ENCODE data around the gene B4GALT6. TPM values are rescaled to one million over a fixed set of nuclear protein-coding genes. Genes with fewer than 3 reads are reported as not detected.

The B4GALT6 gene
- total and polyA plus RNA-seq, 10 of the 15 experiments (the other 5 are each of a cell fraction or from before 2014, with no cell fraction given), result 11.9 to 47.4 (median 18.0) TPM

DNA sequence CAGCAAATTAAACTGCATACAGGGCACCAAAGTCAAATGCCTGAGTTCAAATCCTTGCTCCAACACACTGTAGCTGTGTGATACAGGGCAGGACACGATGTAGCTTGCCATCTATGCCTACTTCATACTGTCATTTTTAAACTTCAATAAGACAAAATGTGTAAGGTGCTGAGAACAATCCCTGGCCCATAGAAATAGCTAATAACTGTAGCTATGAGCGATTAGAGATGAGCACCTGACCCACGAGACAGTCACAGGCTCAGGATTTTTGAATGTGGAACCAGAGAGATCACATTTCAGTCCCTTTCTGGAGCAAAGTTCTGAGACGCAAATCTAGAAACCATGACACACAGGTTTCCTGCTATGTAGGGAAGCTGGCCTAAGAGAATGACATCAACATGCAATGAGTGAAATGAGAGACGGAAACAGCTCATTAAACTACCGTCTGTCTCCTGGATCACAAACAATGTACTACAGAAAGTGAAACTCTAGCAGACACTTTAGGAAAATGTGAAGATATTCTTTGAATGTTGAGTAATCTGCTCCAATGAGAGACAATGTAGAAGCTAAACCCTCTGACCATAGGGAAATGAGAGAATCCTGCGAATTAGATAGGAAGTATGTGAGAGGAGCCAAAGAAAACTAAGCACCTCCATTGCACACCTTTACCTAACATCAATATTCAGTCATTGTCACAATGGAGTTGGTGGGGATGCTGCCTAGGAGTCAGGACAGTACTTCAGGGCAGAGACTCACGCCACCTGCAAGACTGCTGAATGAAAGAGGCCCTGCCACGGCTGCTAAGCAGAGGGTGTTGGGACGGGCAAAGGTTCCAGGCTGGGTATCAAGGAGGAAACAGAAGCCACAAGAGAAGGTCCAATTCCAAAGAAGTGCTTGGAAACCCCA, 25.5 kb downstream of the B4GALT6 start (continued):
- TF ChIP-seq ZBTB11 (CRISPR knock-in tag; IDR thresholded peaks at IDR 0.05) (no peak), ELK1 (IDR thresholded peaks at IDR 0.05; ENCODE audit: low read depth, low read length) (no peak), PML (IDR thresholded peaks at IDR 0.05; ENCODE audit: low read length) (peak; percentile 68; the same call in 1 of the 2 replicates), NFYA (IDR thresholded peaks at IDR 0.05; ENCODE audit: borderline replicate concordance, low read depth, low read length) (no peak), SIX5 (IDR thresholded peaks at IDR 0.05; ENCODE audit: low read depth, low read length, severe bottlenecking) (no peak), SIN3A (IDR thresholded peaks at IDR 0.05; ENCODE audit: low read depth, low read length) (no peak), NFYB (IDR thresholded peaks at IDR 0.05; ENCODE audit: insufficient read depth, low read depth, low read length) (no peak), BMI1 (IDR thresholded peaks at IDR 0.05; ENCODE audit: borderline replicate concordance) (no peak), NBN (IDR thresholded peaks at IDR 0.05) (no peak), EED (IDR thresholded peaks at IDR 0.05; ENCODE audit: low read depth) (peak; percentile 77), CHD1 (IDR thresholded peaks at IDR 0.05; ENCODE audit: low read depth, low read length) (no peak), MYB (IDR thresholded peaks at IDR 0.05; ENCODE audit: borderline replicate concordance, low read depth, low read length) (no peak), PAX8 (IDR thresholded peaks at IDR 0.05) (no peak)
- TF ChIP-seq, protein P1, sequence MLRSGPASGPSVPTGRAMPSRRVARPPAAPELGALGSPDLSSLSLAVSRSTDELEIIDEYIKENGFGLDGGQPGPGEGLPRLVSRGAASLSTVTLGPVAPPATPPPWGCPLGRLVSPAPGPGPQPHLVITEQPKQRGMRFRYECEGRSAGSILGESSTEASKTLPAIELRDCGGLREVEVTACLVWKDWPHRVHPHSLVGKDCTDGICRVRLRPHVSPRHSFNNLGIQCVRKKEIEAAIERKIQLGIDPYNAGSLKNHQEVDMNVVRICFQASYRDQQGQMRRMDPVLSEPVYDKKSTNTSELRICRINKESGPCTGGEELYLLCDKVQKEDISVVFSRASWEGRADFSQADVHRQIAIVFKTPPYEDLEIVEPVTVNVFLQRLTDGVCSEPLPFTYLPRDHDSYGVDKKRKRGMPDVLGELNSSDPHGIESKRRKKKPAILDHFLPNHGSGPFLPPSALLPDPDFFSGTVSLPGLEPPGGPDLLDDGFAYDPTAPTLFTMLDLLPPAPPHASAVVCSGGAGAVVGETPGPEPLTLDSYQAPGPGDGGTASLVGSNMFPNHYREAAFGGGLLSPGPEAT (IDR thresholded peaks at IDR 0.05; ENCODE audit: low read depth), result no peak
- TF ChIP-seq, protein P2, sequence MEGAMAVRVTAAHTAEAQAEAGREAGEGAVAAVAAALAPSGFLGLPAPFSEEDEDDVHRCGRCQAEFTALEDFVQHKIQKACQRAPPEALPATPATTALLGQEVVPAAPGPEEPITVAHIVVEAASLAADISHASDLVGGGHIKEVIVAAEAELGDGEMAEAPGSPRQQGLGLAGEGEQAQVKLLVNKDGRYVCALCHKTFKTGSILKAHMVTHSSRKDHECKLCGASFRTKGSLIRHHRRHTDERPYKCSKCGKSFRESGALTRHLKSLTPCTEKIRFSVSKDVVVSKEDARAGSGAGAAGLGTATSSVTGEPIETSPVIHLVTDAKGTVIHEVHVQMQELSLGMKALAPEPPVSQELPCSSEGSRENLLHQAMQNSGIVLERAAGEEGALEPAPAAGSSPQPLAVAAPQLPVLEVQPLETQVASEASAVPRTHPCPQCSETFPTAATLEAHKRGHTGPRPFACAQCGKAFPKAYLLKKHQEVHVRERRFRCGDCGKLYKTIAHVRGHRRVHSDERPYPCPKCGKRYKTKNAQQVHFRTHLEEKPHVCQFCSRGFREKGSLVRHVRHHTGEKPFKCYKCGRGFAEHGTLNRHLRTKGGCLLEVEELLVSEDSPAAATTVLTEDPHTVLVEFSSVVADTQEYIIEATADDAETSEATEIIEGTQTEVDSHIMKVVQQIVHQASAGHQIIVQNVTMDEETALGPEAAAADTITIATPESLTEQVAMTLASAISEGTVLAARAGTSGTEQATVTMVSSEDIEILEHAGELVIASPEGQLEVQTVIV (IDR thresholded peaks at IDR 0.05; ENCODE audit: borderline replicate concordance, partially characterized antibody), result no peak
- TF ChIP-seq, protein P3, sequence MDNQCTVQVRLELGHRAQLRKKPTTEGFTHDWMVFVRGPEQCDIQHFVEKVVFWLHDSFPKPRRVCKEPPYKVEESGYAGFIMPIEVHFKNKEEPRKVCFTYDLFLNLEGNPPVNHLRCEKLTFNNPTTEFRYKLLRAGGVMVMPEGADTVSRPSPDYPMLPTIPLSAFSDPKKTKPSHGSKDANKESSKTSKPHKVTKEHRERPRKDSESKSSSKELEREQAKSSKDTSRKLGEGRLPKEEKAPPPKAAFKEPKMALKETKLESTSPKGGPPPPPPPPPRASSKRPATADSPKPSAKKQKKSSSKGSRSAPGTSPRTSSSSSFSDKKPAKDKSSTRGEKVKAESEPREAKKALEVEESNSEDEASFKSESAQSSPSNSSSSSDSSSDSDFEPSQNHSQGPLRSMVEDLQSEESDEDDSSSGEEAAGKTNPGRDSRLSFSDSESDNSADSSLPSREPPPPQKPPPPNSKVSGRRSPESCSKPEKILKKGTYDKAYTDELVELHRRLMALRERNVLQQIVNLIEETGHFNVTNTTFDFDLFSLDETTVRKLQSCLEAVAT (IDR thresholded peaks at IDR 0.05), result no peak
